ENCODE results near the gene JMJD1C.

- no peak for TF ChIP-seq POLR2A (IDR thresholded peaks at IDR 0.05)
- TF ChIP-seq CTCF (IDR thresholded peaks at IDR 0.05), result no peak
Measured at GRCh38 chr10:63504145-63504881, 38.5 kb upstream of the JMJD1C start.
